ENCODE results near the gene POLR1C. TPM values are rescaled to one million over a fixed set of nuclear protein-coding genes. Genes with fewer than 3 reads are reported as not detected.

POLR1C gene
- polyA plus RNA-seq, 3 donors: 4.5 to 18.3 (median 6.1) TPM

DNA sequence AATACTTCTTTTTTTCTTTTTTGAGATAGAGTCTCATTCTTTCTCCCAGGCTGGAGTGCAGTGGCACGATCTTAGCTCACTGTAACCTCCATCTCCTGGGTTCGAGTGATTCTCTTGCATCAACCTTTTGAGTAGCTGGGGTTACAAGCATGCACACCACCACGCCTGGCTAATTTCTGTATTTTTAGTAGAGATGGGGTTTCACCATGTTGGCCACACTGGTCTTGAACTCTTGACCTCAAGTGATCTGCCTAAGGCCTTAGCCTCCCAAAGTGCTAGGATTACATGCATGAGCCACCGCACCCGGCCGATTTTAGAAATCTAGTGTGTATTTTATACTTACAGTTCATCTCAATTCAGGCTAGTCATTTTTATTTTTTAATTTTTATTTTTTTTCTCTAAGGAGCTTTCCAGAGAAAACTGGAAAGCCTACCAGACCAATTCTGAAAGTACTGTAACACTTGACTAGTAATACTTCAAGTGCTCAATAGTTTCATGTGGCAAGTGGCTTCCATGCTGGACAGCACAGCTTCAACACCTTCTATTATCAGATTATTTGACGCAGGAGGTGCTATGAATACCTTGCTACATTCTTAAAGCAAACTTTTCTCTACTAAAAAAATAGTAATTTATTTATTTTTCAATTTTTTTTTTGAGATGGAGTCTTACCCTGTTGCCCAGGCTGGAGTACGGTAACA, 25.0 kb downstream of the POLR1C start:
- Histone ChIP-seq H3K9ac (ENCODE audit: insufficient read depth, low read length, poor library complexity, severe bottlenecking) (no peak overlapping the region), H3K4me2 (replicated peaks; ENCODE audit: extremely low read depth, low read length, poor library complexity, severe bottlenecking) (no peak overlapping the region), H3K4me1 (ENCODE audit: control insufficient read depth in 1 of 2, insufficient read depth in 2 of 2, low read length in 2 of 2) (no peaks in the 10 kb centered on the region), H3K27me3 (ENCODE audit: control insufficient read depth in 2 of 2, insufficient read depth in 2 of 2, low read length in 2 of 2) (no peaks in the 10 kb centered on the region), H3K36me3 (replicated peaks in 1 of 2; ENCODE audit: control insufficient read depth in 1 of 2, insufficient read depth in 2 of 2, low read length in 2 of 2) (peaks cover 67 to 87% of the 10 kb centered on the region in 2 donors), H3K9me3 (replicated peaks in 1 of 2; ENCODE audit: control insufficient read depth in 1 of 2, insufficient read depth in 1 of 2, low read length in 2 of 2) (no peaks in the 10 kb centered on the region), H3K4me3 (replicated peaks in 1 of 3; ENCODE audit: low read depth in 2 of 3, low read length in 3 of 3) (no peak overlapping the region), H2AFZ (ENCODE audit: insufficient read depth, low read depth, low read length, poor library complexity, severe bottlenecking) (no peak overlapping the region), H3K27ac (ENCODE audit: low read depth in 1 of 2, low read length in 2 of 2) (no peak overlapping the region), H4K20me1 (ENCODE audit: insufficient read depth, low read length) (no peaks in the 10 kb centered on the region), H3K79me2 (ENCODE audit: insufficient read depth, low read length) (no peaks in the 10 kb centered on the region)
- DNase-seq: no peak
- Mint-ChIP-seq H3K27ac (peak overlapping the region in 1 of 7 donors; percentile 10), H3K27me3 (ENCODE audit: low read depth in 3 of 3) (no peaks in the 10 kb centered on the region), H3K36me3 (peaks cover 58 to 78% of the 10 kb centered on the region in 2 donors), H3K4me1 (no peaks in the 10 kb centered on the region), H3K4me3 (no peak overlapping the region), H3K9me3 (no peaks in the 10 kb centered on the region)
- intact Hi-C loops (cut with micrococcal nuclease): no loop called here
- TF ChIP-seq, protein P1, sequence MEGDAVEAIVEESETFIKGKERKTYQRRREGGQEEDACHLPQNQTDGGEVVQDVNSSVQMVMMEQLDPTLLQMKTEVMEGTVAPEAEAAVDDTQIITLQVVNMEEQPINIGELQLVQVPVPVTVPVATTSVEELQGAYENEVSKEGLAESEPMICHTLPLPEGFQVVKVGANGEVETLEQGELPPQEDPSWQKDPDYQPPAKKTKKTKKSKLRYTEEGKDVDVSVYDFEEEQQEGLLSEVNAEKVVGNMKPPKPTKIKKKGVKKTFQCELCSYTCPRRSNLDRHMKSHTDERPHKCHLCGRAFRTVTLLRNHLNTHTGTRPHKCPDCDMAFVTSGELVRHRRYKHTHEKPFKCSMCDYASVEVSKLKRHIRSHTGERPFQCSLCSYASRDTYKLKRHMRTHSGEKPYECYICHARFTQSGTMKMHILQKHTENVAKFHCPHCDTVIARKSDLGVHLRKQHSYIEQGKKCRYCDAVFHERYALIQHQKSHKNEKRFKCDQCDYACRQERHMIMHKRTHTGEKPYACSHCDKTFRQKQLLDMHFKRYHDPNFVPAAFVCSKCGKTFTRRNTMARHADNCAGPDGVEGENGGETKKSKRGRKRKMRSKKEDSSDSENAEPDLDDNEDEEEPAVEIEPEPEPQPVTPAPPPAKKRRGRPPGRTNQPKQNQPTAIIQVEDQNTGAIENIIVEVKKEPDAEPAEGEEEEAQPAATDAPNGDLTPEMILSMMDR (IDR thresholded peaks at IDR 0.05): no peak
- WGBS (ENCODE audit: insufficient coverage): no CpG with 5 or more reads among the region's 8 CpGs

DNA sequence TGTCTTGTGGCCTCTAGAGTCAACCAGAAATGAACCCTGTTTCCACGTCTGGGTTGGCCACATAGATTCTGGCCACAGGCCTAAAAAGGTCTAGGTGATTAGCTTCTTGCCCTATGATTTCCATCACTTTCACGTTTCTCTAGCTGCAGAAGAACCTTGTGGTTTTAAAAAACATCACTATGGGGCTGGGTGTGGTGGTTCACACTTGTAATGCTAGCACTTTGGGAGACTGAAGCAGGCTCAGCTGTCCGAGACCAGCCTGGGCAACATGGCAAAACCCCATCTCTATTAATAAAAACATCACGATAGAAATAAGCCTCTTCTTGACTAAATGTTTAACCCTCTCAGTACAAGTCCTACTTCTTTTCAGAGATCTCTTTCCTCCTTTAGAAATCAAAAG, 27.6 kb downstream of the POLR1C start:
- Histone ChIP-seq H3K36me3 (replicated peaks in 1 of 2; ENCODE audit: control insufficient read depth in 1 of 2, insufficient read depth in 2 of 2, low read length in 2 of 2) (peaks cover 84 to 89% of the 10 kb centered on the region in 2 donors), H3K9me3 (replicated peaks in 1 of 2; ENCODE audit: control insufficient read depth in 1 of 2, insufficient read depth in 1 of 2, low read length in 2 of 2) (no peaks in the 10 kb centered on the region), H4K20me1 (ENCODE audit: insufficient read depth, low read length) (no peaks in the 10 kb centered on the region), H3K9ac (ENCODE audit: insufficient read depth, low read length, poor library complexity, severe bottlenecking) (no peak overlapping the region), H3K27me3 (ENCODE audit: control insufficient read depth in 2 of 2, insufficient read depth in 2 of 2, low read length in 2 of 2) (no peaks in the 10 kb centered on the region), H3K27ac (ENCODE audit: low read depth in 1 of 2, low read length in 2 of 2) (no peak overlapping the region), H2AFZ (ENCODE audit: insufficient read depth, low read depth, low read length, poor library complexity, severe bottlenecking) (no peak overlapping the region), H3K79me2 (ENCODE audit: insufficient read depth, low read length) (no peaks in the 10 kb centered on the region), H3K4me2 (replicated peaks; ENCODE audit: extremely low read depth, low read length, poor library complexity, severe bottlenecking) (no peak overlapping the region), H3K4me3 (replicated peaks in 1 of 3; ENCODE audit: low read depth in 2 of 3, low read length in 3 of 3) (no peak overlapping the region), H3K4me1 (ENCODE audit: control insufficient read depth in 1 of 2, insufficient read depth in 2 of 2, low read length in 2 of 2) (no peaks in the 10 kb centered on the region)
- no peak for DNase-seq
- H3K4me3 Mint-ChIP-seq: no peak overlapping the region
- H3K27me3 Mint-ChIP-seq (ENCODE audit: low read depth in 3 of 3): no peaks in the 10 kb centered on the region
- no peaks in the 10 kb centered on the region for H3K4me1 Mint-ChIP-seq
- H3K36me3 Mint-ChIP-seq: peaks cover 65 to 78% of the 10 kb centered on the region in 2 donors
- intact Hi-C loops (cut with micrococcal nuclease): no loop called here
- no peaks in the 10 kb centered on the region for H3K9me3 Mint-ChIP-seq
- TF ChIP-seq, protein P1 (IDR thresholded peaks at IDR 0.05): no peak
- WGBS (ENCODE audit: insufficient coverage): no CpG with 5 or more reads among the region's 4 CpGs
- no peak overlapping the region for H3K27ac Mint-ChIP-seq
